Spinal cord (tissue), 10 donors: ENCODE data around the gene ASPA. TPM values are rescaled to one million over a fixed set of nuclear protein-coding genes. Genes with fewer than 3 reads are reported as not detected.
A peak's percentile ranks its signal among the peaks of the same experiment; 100 is the strongest.

Source experiments
- DNase-seq, 6 donors: peaks; one replicate each; pipeline versions ENCODE4 v3.0.0 to v3.0.0-alpha.2; 2013 to 2015; ENCODE audit warnings: low spot score in 6 of 6, low read depth in 4 of 6
- H3K27ac ChIP-seq: one replicate; pipeline ENCODE4 v1.5.1; 2013; ENCODE audit warnings: low read depth, low read length, control low read depth
- H3K27me3 ChIP-seq: one replicate; pipeline ENCODE4 v1.6.1; 2013; ENCODE audit warnings: low read length; ENCODE audit not compliant: control insufficient read depth, insufficient read depth
- H3K36me3 ChIP-seq: one replicate; pipeline ENCODE4 v1.6.1; 2013; ENCODE audit warnings: low read length; ENCODE audit not compliant: control insufficient read depth, insufficient read depth
- H3K4me1 ChIP-seq: one replicate; pipeline ENCODE4 v1.6.1; 2013; ENCODE audit warnings: low read length; ENCODE audit not compliant: control insufficient read depth, insufficient read depth
- H3K4me3 ChIP-seq: one replicate; pipeline ENCODE4 v1.5.1; 2013; ENCODE audit warnings: low read depth, low read length, control low read depth
- H3K9me3 ChIP-seq: one replicate; pipeline ENCODE4 v1.6.1; 2013; ENCODE audit warnings: low read length; ENCODE audit not compliant: control insufficient read depth, insufficient read depth
- WGBS: methylation state at CpG from one replicate; pipeline ENCODE4 v1.1.5; 2013; ENCODE audit warnings: missing lambda C conversion rate; ENCODE audit not compliant: insufficient coverage; 5-methylcytosine and 5-hydroxymethylcytosine counted together
- polyA plus RNA-seq, 2 donors: library from polyadenylated mRNA; unstranded; fragments of 120-200 nt; gene quantifications; one replicate each; pipeline ENCODE4 v1.2.1, GENCODE V29; 2013; ENCODE audit not compliant: insufficient read length in 2 of 2
- total RNA-seq, 2 donors: library from RNA; depleted of rRNA in 1 of 2; stranded (reverse); fragments of 120-200 nt in 1 of 2; fragments of >200 nt in 1 of 2; gene quantifications; one replicate each; pipeline versions ENCODE4 v1.2.3 to v1.2.4, GENCODE V29; 2013 to 2014
- donor health status: healthy.

Gene ASPA
- total and polyA plus RNA-seq, 4 donors: 1.9 to 27.2 (median 12.6) TPM

DNA sequence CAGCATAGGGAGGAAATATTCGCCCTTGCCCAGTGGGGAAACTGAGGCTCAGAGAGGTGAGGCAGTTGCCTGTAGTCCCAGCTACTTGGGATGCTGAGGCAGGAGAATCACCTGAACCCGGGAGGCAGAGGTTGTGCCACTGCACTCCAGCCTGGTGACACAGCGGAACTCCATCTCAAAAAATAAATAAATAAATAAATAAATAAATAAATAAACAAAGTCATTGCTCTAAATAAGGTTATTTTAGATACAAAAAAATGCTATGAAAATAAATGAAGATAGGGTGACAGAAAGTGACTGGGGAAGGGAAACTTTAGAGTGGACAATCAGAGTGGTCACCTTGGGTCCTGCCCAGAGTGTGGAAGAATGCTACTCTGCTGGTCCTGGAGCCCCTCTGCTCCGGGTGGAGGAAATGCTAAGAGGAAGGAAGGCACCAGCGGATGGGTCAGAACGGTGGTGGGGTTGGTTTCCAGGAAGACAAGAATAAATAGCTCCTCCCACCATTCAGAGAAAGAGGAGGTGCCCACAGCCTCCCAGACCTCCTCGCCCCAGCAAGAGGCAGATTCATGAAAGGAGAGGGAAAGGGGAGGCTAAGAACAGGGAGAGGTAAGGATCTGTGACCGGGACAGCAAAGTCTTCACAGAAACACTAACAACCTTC, 64.2 kb downstream of the ASPA start:
- 100% methylated on average over 1 of the region's 8 CpGs for WGBS
- no peaks in the 10 kb centered on the region for H3K36me3 ChIP-seq
- peaks cover 22% of the 10 kb centered on the region for H3K4me1 ChIP-seq
- H3K4me3 ChIP-seq: no peak overlapping the region
- H3K27me3 ChIP-seq: no peaks in the 10 kb centered on the region
- no peak for DNase-seq
- no peak overlapping the region for H3K27ac ChIP-seq
- no peaks in the 10 kb centered on the region for H3K9me3 ChIP-seq

DNA sequence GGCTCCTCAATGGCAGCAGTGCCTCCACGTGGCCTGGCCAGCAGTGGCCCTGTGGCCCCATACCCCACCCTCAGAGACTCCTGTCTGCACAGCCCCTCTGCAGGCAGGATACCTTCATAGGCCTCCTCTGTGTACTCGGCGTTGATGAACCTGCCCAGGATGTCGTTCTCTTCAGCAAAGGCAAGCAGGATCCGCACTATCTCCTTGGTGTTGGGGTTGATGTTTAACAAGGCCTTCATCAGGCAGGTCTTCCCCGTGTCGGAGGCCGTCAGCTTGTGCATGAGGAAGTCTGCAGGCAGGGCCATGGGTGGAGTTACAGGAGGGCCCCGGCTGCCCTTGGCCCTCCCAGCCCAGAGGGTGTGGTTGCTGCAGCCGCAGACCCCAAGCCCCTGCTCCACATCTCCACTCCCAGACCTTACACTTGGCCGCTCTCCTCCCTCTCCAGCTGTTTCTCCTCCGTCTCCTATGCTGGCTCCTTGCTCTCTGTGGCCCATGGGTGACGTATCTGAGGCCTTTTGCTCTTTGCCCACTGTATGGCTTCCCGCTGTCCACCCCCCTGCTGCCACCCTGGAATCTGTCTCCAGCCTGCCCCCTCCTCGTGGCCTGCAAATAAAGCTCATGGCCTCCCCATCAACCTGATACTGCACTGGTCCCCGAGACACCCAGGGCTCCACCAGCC, 66.8 kb downstream of the ASPA start:
- 69% methylated on average over 16 of the region's 16 CpGs for WGBS
- Histone ChIP-seq H3K36me3 (no peaks in the 10 kb centered on the region), H3K9me3 (no peaks in the 10 kb centered on the region), H3K27me3 (no peaks in the 10 kb centered on the region), H3K4me1 (peaks cover 6% of the 10 kb centered on the region), H3K4me3 (no peak overlapping the region), H3K27ac (no peak overlapping the region)
- DNase-seq: no peak

DNA sequence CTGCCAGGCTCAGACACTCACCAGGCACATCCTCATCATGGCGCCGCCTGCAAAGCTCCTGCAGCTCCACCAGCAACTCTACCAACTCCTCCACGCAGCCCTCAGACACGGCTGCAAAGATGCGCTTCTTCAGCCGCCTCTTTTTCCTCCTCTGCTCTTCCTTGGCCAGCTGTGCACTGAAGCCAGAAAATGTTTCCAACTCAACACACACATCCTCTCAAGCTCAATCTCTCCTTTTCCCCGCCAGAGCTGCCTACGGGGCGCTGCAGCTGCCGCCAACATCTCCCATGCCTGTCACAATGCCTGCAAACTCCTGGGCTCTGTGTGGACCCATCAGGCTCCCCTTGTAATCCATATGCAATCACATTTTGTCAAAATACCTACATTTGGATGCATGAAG, 67.7 kb downstream of the ASPA start:
- no peak overlapping the region for H3K4me3 ChIP-seq
- H3K4me1 ChIP-seq: peaks cover 6% of the 10 kb centered on the region
- H3K36me3 ChIP-seq: no peaks in the 10 kb centered on the region
- peak in 1 of 6 donors; percentile 11 for DNase-seq
- 70% methylated on average over 10 of the region's 10 CpGs for WGBS
- H3K27ac ChIP-seq: no peak overlapping the region
- H3K27me3 ChIP-seq: no peaks in the 10 kb centered on the region
- no peaks in the 10 kb centered on the region for H3K9me3 ChIP-seq

DNA sequence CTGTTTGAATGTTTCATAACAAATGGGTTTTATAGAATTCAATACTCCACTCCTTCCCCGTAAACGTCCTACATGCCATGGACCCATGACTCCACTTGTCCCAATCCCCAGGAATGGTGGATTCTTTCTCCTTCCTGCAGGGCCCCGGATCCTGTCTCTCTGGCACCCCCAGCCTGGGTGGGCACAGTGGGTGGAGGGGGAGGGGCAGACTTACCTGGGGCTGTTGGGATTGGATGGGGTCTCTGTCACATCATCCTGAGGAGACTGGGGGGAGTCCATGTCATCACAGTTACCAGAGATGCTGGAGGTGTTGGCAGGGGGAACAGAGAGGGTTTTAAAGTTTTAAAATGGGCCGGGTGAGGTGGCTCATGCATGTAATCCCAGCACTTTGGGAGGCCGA, 68.6 kb downstream of the ASPA start:
- WGBS: 93% methylated on average over 2 of the region's 5 CpGs
- no peaks in the 10 kb centered on the region for H3K36me3 ChIP-seq

GRCh38 chr17:3545151-3545550, 69.4 kb downstream of the ASPA start:
- WGBS: 64% methylated on average over 4 of the region's 9 CpGs
- no peak for DNase-seq
- H3K27me3 ChIP-seq: no peaks in the 10 kb centered on the region
- no peak overlapping the region for H3K4me3 ChIP-seq
- H3K4me1 ChIP-seq: peaks cover 6% of the 10 kb centered on the region
- no peak overlapping the region for H3K27ac ChIP-seq
- H3K36me3 ChIP-seq: no peaks in the 10 kb centered on the region
- no peaks in the 10 kb centered on the region for H3K9me3 ChIP-seq

More for the DNA sequence above, 68.6 kb downstream of the ASPA start:
- H3K27me3 ChIP-seq: no peaks in the 10 kb centered on the region
- no peaks in the 10 kb centered on the region for H3K9me3 ChIP-seq
- no peak overlapping the region for H3K4me3 ChIP-seq
- DNase-seq: no peak
- H3K4me1 ChIP-seq: peaks cover 6% of the 10 kb centered on the region
- no peak overlapping the region for H3K27ac ChIP-seq

GRCh38 chr17:3546521-3546920, 70.7 kb downstream of the ASPA start:
- no peaks in the 10 kb centered on the region for H3K36me3 ChIP-seq
- H3K9me3 ChIP-seq: no peaks in the 10 kb centered on the region
- no peak for DNase-seq
- WGBS: 96% methylated on average over 4 of the region's 5 CpGs
- H3K4me3 ChIP-seq: no peak overlapping the region
- H3K4me1 ChIP-seq: peaks cover 6% of the 10 kb centered on the region
- H3K27ac ChIP-seq: no peak overlapping the region
- no peaks in the 10 kb centered on the region for H3K27me3 ChIP-seq

DNA sequence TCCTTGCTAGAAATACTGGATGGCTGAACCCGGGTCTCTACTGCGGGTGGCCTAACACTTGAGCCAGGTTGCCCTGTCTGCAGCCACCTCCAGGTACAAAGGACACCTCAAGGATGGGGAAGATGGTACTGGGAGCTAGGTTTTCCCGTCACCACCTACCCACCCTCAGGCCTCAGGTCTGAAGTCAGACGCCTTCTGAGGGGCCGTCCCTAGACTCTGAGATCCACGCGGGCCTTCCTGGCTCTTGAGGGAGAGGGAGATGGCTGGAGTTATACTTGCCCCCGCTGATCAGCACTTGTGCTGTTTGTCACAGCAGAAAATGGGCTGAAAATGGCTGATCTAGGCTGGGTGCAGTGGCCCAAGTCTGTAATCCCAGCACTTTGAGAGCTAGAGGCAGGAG, 71.2 kb downstream of the ASPA start:
- no peaks in the 10 kb centered on the region for H3K27me3 ChIP-seq
- no peak overlapping the region for H3K4me3 ChIP-seq
- no peaks in the 10 kb centered on the region for H3K36me3 ChIP-seq
- no peak for DNase-seq
- 83% methylated on average over 8 of the region's 8 CpGs for WGBS
- peaks cover 6% of the 10 kb centered on the region for H3K4me1 ChIP-seq
- H3K9me3 ChIP-seq: no peaks in the 10 kb centered on the region
- no peak overlapping the region for H3K27ac ChIP-seq

DNA sequence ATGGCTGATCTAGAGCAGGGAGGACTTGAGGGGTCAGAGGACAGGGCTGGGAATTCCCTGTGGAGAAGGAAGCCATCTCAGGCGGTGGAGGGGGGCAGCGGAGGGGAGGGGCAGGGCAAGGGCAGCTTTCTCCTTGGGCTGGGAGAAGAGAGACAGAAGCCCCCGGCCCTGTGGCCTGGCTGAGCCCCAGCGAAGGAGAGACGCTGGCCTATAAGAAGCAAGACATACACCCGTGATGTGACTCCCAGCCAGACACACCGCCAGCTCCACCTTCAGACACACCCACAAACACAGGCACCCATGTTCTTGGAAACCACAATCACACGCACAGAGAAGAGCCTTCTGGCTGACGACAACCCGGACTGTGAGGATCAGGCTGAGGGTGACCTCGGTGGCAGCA, 71.8 kb downstream of the ASPA start:
- Histone ChIP-seq H3K27me3 (no peaks in the 10 kb centered on the region), H3K9me3 (no peaks in the 10 kb centered on the region), H3K36me3 (no peaks in the 10 kb centered on the region), H3K4me3 (no peak overlapping the region), H3K27ac (no peak overlapping the region), H3K4me1 (peaks cover 6% of the 10 kb centered on the region)
- DNase-seq: no peak
- 81% methylated on average over 9 of the region's 11 CpGs for WGBS

GRCh38 chr17:3549610-3550162, 73.9 kb downstream of the ASPA start:
- H3K36me3 ChIP-seq: no peaks in the 10 kb centered on the region
- H3K4me1 ChIP-seq: no peaks in the 10 kb centered on the region
- H3K27ac ChIP-seq: no peak overlapping the region
- no peaks in the 10 kb centered on the region for H3K27me3 ChIP-seq
- WGBS: 100% methylated on average over 2 of the region's 2 CpGs
- H3K4me3 ChIP-seq: no peak overlapping the region
- DNase-seq: no peak
- H3K9me3 ChIP-seq: no peaks in the 10 kb centered on the region

- no peak overlapping the region for H3K4me3 ChIP-seq
- DNase-seq: no peak
- WGBS: 82% methylated on average over 6 of the region's 6 CpGs
- no peaks in the 10 kb centered on the region for H3K4me1 ChIP-seq
- no peaks in the 10 kb centered on the region for H3K9me3 ChIP-seq
- no peaks in the 10 kb centered on the region for H3K27me3 ChIP-seq
- no peaks in the 10 kb centered on the region for H3K36me3 ChIP-seq
- no peak overlapping the region for H3K27ac ChIP-seq
These were observed 75.4 kb downstream of the ASPA start for GRCh38 chr17:3551189-3551588.
